Measurements from ENCODE around the gene CCR9. TPM values are rescaled to one million over a fixed set of nuclear protein-coding genes. Genes with fewer than 3 reads are reported as not detected.

Gene CCR9
- total and polyA plus RNA-seq, 2 experiments from 2014 or later = not detected

DNA sequence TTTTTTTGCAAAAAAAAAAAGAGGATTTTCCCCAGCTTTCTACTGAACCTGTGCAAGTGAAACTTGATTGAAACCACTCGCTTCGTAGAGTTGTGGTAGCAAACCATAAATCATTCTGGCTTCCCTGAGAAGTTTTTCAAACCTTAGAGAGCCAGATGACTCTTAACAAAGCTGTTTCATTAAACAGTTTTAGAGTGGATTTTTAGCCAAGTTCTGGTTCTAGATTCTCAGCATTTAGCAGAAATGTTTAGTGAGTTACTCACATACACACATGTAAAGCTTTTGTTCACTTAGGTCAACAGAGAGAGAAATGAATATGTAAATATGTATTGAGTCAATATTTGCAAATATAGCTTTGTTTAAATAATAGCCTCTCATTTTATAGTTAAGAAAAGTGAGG is 18.1 kb upstream of the CCR9 start:
- peaks cover 3% of the 10 kb centered on the region for H3K27me3 Mint-ChIP-seq (ENCODE audit: insufficient read depth, low read depth, poor library complexity)
- Histone ChIP-seq H3K9me2 (ENCODE audit: insufficient read depth) (no peaks in the 10 kb centered on the region), H3K4me3 (no peak overlapping the region), H3K36me3 (ENCODE audit: insufficient read depth) (no peaks in the 10 kb centered on the region), H3K79me2 (replicated peaks; ENCODE audit: insufficient read depth) (no peaks in the 10 kb centered on the region), H3K4me1 (ENCODE audit: insufficient read depth) (peaks cover 8% of the 10 kb centered on the region), H2AFZ (no peak overlapping the region), H3K27ac (ENCODE audit: low read depth) (no peak overlapping the region), H3K27me3 (ENCODE audit: insufficient read depth) (no peaks in the 10 kb centered on the region), H3F3A (replicated peaks; ENCODE audit: low read depth) (no peaks in the 10 kb centered on the region), H3K4me2 (no peak overlapping the region), H4K20me1 (replicated peaks; ENCODE audit: insufficient read depth) (no peaks in the 10 kb centered on the region)
- no peak overlapping the region for H3K4me3 Mint-ChIP-seq
- no peaks in the 10 kb centered on the region for H3K9me3 Mint-ChIP-seq
- no peak for DNase-seq (ENCODE audit: low spot score)
- TF ChIP-seq, protein P1, sequence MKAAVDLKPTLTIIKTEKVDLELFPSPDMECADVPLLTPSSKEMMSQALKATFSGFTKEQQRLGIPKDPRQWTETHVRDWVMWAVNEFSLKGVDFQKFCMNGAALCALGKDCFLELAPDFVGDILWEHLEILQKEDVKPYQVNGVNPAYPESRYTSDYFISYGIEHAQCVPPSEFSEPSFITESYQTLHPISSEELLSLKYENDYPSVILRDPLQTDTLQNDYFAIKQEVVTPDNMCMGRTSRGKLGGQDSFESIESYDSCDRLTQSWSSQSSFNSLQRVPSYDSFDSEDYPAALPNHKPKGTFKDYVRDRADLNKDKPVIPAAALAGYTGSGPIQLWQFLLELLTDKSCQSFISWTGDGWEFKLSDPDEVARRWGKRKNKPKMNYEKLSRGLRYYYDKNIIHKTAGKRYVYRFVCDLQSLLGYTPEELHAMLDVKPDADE (IDR thresholded peaks at IDR 0.05) = no peak
- TF ChIP-seq STAT1 (IDR thresholded peaks at IDR 0.05; ENCODE audit: unreplicated experiment) = no peak
- TF ChIP-seq EZH2phosphoT487 (IDR thresholded peaks at IDR 0.05; ENCODE audit: unreplicated experiment) = no peak
- TF ChIP-seq, protein P2, sequence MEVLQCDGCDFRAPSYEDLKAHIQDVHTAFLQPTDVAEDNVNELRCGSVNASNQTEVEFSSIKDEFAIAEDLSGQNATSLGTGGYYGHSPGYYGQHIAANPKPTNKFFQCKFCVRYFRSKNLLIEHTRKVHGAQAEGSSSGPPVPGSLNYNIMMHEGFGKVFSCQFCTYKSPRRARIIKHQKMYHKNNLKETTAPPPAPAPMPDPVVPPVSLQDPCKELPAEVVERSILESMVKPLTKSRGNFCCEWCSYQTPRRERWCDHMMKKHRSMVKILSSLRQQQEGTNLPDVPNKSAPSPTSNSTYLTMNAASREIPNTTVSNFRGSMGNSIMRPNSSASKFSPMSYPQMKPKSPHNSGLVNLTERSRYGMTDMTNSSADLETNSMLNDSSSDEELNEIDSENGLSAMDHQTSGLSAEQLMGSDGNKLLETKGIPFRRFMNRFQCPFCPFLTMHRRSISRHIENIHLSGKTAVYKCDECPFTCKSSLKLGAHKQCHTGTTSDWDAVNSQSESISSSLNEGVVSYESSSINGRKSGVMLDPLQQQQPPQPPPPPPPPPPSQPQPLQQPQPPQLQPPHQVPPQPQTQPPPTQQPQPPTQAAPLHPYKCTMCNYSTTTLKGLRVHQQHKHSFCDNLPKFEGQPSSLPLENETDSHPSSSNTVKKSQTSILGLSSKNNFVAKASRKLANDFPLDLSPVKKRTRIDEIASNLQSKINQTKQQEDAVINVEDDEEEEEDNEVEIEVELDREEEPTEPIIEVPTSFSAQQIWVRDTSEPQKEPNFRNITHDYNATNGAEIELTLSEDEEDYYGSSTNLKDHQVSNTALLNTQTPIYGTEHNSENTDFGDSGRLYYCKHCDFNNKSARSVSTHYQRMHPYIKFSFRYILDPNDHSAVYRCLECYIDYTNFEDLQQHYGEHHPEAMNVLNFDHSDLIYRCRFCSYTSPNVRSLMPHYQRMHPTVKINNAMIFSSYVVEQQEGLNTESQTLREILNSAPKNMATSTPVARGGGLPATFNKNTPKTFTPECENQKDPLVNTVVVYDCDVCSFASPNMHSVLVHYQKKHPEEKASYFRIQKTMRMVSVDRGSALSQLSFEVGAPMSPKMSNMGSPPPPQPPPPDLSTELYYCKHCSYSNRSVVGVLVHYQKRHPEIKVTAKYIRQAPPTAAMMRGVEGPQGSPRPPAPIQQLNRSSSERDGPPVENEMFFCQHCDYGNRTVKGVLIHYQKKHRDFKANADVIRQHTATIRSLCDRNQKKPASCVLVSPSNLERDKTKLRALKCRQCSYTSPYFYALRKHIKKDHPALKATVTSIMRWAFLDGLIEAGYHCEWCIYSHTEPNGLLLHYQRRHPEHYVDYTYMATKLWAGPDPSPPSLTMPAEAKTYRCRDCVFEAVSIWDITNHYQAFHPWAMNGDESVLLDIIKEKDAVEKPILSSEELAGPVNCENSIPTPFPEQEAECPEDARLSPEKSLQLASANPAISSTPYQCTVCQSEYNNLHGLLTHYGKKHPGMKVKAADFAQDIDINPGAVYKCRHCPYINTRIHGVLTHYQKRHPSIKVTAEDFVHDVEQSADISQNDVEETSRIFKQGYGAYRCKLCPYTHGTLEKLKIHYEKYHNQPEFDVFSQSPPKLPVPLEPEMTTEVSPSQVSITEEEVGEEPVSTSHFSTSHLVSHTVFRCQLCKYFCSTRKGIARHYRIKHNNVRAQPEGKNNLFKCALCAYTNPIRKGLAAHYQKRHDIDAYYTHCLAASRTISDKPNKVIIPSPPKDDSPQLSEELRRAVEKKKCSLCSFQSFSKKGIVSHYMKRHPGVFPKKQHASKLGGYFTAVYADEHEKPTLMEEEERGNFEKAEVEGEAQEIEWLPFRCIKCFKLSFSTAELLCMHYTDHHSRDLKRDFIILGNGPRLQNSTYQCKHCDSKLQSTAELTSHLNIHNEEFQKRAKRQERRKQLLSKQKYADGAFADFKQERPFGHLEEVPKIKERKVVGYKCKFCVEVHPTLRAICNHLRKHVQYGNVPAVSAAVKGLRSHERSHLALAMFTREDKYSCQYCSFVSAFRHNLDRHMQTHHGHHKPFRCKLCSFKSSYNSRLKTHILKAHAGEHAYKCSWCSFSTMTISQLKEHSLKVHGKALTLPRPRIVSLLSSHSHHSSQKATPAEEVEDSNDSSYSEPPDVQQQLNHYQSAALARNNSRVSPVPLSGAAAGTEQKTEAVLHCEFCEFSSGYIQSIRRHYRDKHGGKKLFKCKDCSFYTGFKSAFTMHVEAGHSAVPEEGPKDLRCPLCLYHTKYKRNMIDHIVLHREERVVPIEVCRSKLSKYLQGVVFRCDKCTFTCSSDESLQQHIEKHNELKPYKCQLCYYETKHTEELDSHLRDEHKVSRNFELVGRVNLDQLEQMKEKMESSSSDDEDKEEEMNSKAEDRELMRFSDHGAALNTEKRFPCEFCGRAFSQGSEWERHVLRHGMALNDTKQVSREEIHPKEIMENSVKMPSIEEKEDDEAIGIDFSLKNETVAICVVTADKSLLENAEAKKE (CRISPR knock-in tag; IDR thresholded peaks at IDR 0.05) = no peak
- TF ChIP-seq CREB1 (CRISPR knock-in tag; IDR thresholded peaks at IDR 0.05; ENCODE audit: low read depth) = no peak
- TF ChIP-seq NANOG (IDR thresholded peaks at IDR 0.05; ENCODE audit: borderline replicate concordance) = no peak
- peaks cover 14% of the 10 kb centered on the region for H3K4me1 Mint-ChIP-seq
- no peak for ATAC-seq
- no peak overlapping the region for H3K27ac Mint-ChIP-seq
- no peaks in the 10 kb centered on the region for H3K36me3 Mint-ChIP-seq (ENCODE audit: low read depth)

Data from GM23338 (cell line).